HG02973 (cell line): Measurements from ENCODE around the gene RGS19.
"Not testable (repeated sequence)": the region's sequence is repeated elsewhere in the genome, so short reads cannot be mapped to it uniquely, and the experiment has no call there.

Experiments
- ATAC-seq: cut with Tn5 transposase; IDR thresholded peaks from one replicate; pipeline ENCODE4 v1.9.1; 2021; ENCODE audit warnings: moderate library complexity; ENCODE audit not compliant: unreplicated experiment

Gene RGS19

GRCh38 chr20:64095927-64096326 lies 16.6 kb upstream of the RGS19 start:
- no peak for ATAC-seq

- no peak for ATAC-seq
Measured at GRCh38 chr20:64095455-64095854, 16.1 kb upstream of the RGS19 start.

GRCh38 chr20:64093013-64093503 lies 13.7 kb upstream of the RGS19 start:
- no peak for ATAC-seq

GRCh38 chr20:64092258-64093012 lies 13.1 kb upstream of the RGS19 start:
- ATAC-seq = no peak

GRCh38 chr20:64091770-64092169 lies 12.5 kb upstream of the RGS19 start:
- ATAC-seq = no peak

- no peak for ATAC-seq
Measured at GRCh38 chr20:64091340-64091739, 12.0 kb upstream of the RGS19 start.

- ATAC-seq = no peak
Measured at GRCh38 chr20:64090165-64090564, 10.8 kb upstream of the RGS19 start.

- not testable (repeated sequence) for ATAC-seq
Measured at GRCh38 chr20:64088586-64088985, 9.3 kb upstream of the RGS19 start.

GRCh38 chr20:64087226-64087825 lies 8.0 kb upstream of the RGS19 start:
- not testable (repeated sequence) for ATAC-seq

- no peak for ATAC-seq
Measured at GRCh38 chr20:64086801-64087200, 7.5 kb upstream of the RGS19 start.

GRCh38 chr20:64084685-64085152 lies 5.4 kb upstream of the RGS19 start:
- no peak for ATAC-seq

- no peak for ATAC-seq
Measured at GRCh38 chr20:64083804-64084684, 4.7 kb upstream of the RGS19 start, which contains the start of gene LKAAEAR1. TSS of gene LKAAEAR1 (minus strand) at chr20:64084398. CDS start at chr20:64084219, 179 bp downstream.

- no peak for ATAC-seq
Measured at GRCh38 chr20:64083378-64083803, 4.1 kb upstream of the RGS19 start.

- no peak for ATAC-seq
Measured at GRCh38 chr20:64082820-64083377, 3.6 kb upstream of the RGS19 start.

GRCh38 chr20:64082126-64082731 lies 2.9 kb upstream of the RGS19 start:
- no peak for ATAC-seq

GRCh38 chr20:64081624-64081964 lies 2.3 kb upstream of the RGS19 start:
- no peak for ATAC-seq

GRCh38 chr20:64080813-64081623 lies 1.7 kb upstream of the RGS19 start:
- ATAC-seq = no peak

GRCh38 chr20:64080013-64080812 lies 895 bp upstream of the RGS19 start, which contains the start of gene OPRL1:
TSS of gene OPRL1 (plus strand) at chr20:64080082. CDS start at chr20:64092721, 12,639 bp downstream.
- no peak for ATAC-seq

- ATAC-seq = no peak
Measured at GRCh38 chr20:64078934-64079272, 415 bp downstream of the RGS19 start.
